Calu3 (cell line): ENCODE measurements around the gene SLC10A3. TPM values are rescaled to one million over a fixed set of nuclear protein-coding genes. Genes with fewer than 3 reads are reported as not detected.

Experiments used
- BruUV-seq: library from RNA; stranded (reverse); fragments of 400-500 nt; replicated peaks from 2 replicates; lab custom pipeline; 2021; lab: Mats Ljungman, UMichigan
- CTCF ChIA-PET: fragments of 300-600 bp; sonication (Branson Sonifier 250); formaldehyde crosslinking; loops from one replicate; lab custom pipeline; 2022; ENCODE audit warnings: antibody characterized with exemption; lab: Charles Lee
- DNase-seq: peaks from one replicate; pipeline ENCODE4 v3.0.0; 2022
- H3K27ac Mint-ChIP-seq: one replicate; pipeline ENCODE4 v1.8.0; 2022; ENCODE audit warnings: mixed read lengths; ENCODE audit not compliant: unreplicated experiment
- H3K27me3 Mint-ChIP-seq: one replicate; pipeline ENCODE4 v1.8.0; 2022; ENCODE audit warnings: mixed read lengths; ENCODE audit not compliant: unreplicated experiment
- H3K36me3 Mint-ChIP-seq: one replicate; pipeline ENCODE4 v1.8.0; 2022; ENCODE audit warnings: mild to moderate bottlenecking, moderate library complexity, mixed read lengths; ENCODE audit not compliant: insufficient read depth, unreplicated experiment
- H3K4me1 Mint-ChIP-seq: one replicate; pipeline ENCODE4 v1.8.0; 2022; ENCODE audit warnings: mild to moderate bottlenecking, low read depth, mixed read lengths; ENCODE audit not compliant: unreplicated experiment
- H3K4me3 Mint-ChIP-seq: one replicate; pipeline ENCODE4 v1.8.0; 2022; ENCODE audit warnings: mild to moderate bottlenecking, low read depth, moderate library complexity, mixed read lengths; ENCODE audit not compliant: unreplicated experiment
- H3K9me3 Mint-ChIP-seq: one replicate; pipeline ENCODE4 v1.8.0; 2022; ENCODE audit warnings: low read depth, mixed read lengths; ENCODE audit not compliant: unreplicated experiment
- CTCF ChIP-seq: fragments of 200-600 bp; IDR thresholded peaks from one replicate; pipeline ENCODE4 v1.8.0; 2022; ENCODE audit warnings: antibody characterized with exemption; ENCODE audit not compliant: unreplicated experiment
- intact Hi-C: fragments of 100-400 bp; cut with micrococcal nuclease; formaldehyde crosslinking; loops from one replicate; pipeline ENCODE4 v1.10.0; 2022; ENCODE audit not compliant: unreplicated experiment
- microRNA-seq: library from miRNA; unstranded; fragments of <30 nt; microRNA quantifications from one replicate; pipeline ENCODE4 v1.2.0, GENCODE V29; 2022
- total RNA-seq: library from RNA; stranded (reverse); gene quantifications from 2 replicates; pipeline ENCODE4 v1.2.3, GENCODE V29; 2022

SLC10A3 gene
- total RNA-seq, 1 experiment from 2014 or later = 21.5 TPM

GRCh38 chrX:154437971-154438893 is 52.2 kb downstream of the SLC10A3 start:
- BruUV-seq = no TSS peak
- CTCF ChIA-PET = no interaction called here
- no peaks in the 10 kb centered on the region for H3K9me3 Mint-ChIP-seq
- no peak for DNase-seq
- peak overlapping the region; percentile 76 for H3K4me3 Mint-ChIP-seq
- peak overlapping the region; percentile 72 for H3K27ac Mint-ChIP-seq
- H3K27me3 Mint-ChIP-seq = no peaks in the 10 kb centered on the region
- H3K4me1 Mint-ChIP-seq = peaks cover 8% of the 10 kb centered on the region
- intact Hi-C loops = no loop called here
- TF ChIP-seq CTCF = no peak
- peaks cover 62% of the 10 kb centered on the region for H3K36me3 Mint-ChIP-seq

Small RNAs within 50 kb of the gene (microRNA-seq; reads per million reads assigned to microRNA genes)
- 2.8 reads per million for gene MIR6858

Other genes with a start within 250 kb of the SLC10A3 start
- not detected in 2 replicates for gene OPN1MW3, start 233.0 kb downstream of the SLC10A3 start, total RNA-seq
- gene TEX28, start 195.5 kb downstream of the SLC10A3 start, total RNA-seq = not detected in 2 replicates
- not detected in 2 replicates for gene TKTL1, start 194.8 kb downstream of the SLC10A3 start, total RNA-seq
- gene FLNA, start 116.0 kb downstream of the SLC10A3 start, total RNA-seq = 973 and 1,240 TPM in 2 replicates
- 75.1 TPM in 2 replicates for gene EMD, start 111.3 kb downstream of the SLC10A3 start, total RNA-seq
- gene RPL10, start 92.3 kb downstream of the SLC10A3 start, total RNA-seq = 1,458 and 1,495 TPM in 2 replicates
- 28.8 and 30.6 TPM in 2 replicates for gene DNASE1L1, start 81.4 kb downstream of the SLC10A3 start, total RNA-seq
- gene TAFAZZIN, start 79.1 kb downstream of the SLC10A3 start, total RNA-seq = 55.0 and 56.3 TPM in 2 replicates
- 109 and 124 TPM in 2 replicates for gene ATP6AP1, start 62.0 kb downstream of the SLC10A3 start, total RNA-seq
- 118 and 130 TPM in 2 replicates for gene GDI1, start 53.5 kb downstream of the SLC10A3 start, total RNA-seq
- 87.9 and 88.9 TPM in 2 replicates for gene FAM50A, start 46.5 kb downstream of the SLC10A3 start, total RNA-seq
- 74.0 and 82.6 TPM in 2 replicates for gene PLXNA3, start 32.3 kb downstream of the SLC10A3 start, total RNA-seq
- 25.5 and 25.6 TPM in 2 replicates for gene LAGE3, start 11.3 kb downstream of the SLC10A3 start, total RNA-seq
- 37.6 and 41.3 TPM in 2 replicates for gene UBL4A, start 4.0 kb downstream of the SLC10A3 start, total RNA-seq
- 36.8 and 39.5 TPM in 2 replicates for gene FAM3A, start 25.6 kb upstream of the SLC10A3 start, total RNA-seq
- 180 and 229 TPM in 2 replicates for gene G6PD, start 56.2 kb upstream of the SLC10A3 start, total RNA-seq
- gene IKBKG, start 57.0 kb upstream of the SLC10A3 start, total RNA-seq = 39.9 and 46.3 TPM in 2 replicates
- gene CTAG1A, start 94.5 kb upstream of the SLC10A3 start, total RNA-seq = not detected in 2 replicates
- not detected in 2 replicates for gene CTAG1B, start 128.7 kb upstream of the SLC10A3 start, total RNA-seq
- gene CTAG2, start 162.9 kb upstream of the SLC10A3 start, total RNA-seq = not detected in 2 replicates